WTC11 (cell line): ENCODE data around the gene IL1F10. TPM values are rescaled to one million over a fixed set of nuclear protein-coding genes. Genes with fewer than 3 reads are reported as not detected.

Experiments used
- ATAC-seq: fragments of 200-7000 bp; cut with Tn5 transposase; 2 replicates; pipeline ENCODE4 v1.10.0; 2021; ENCODE audit warnings: mild to moderate bottlenecking, moderate library complexity
- CTCF ChIA-PET: fragments of 300-600 bp; sonication (Branson Sonifier 250); formaldehyde crosslinking; loops from one replicate; lab custom pipeline; 2021; ENCODE audit warnings: antibody characterized with exemption; lab: Charles Lee
- POLR2A ChIA-PET: fragments of 350-600 bp; sonication (Branson Sonifier 250); formaldehyde crosslinking; loops from one replicate; lab custom pipeline; 2021; ENCODE audit warnings: antibody characterized with exemption; lab: Charles Lee
- DNase-seq: peaks from one replicate; pipeline ENCODE4 v3.0.0; 2021; ENCODE audit warnings: low spot score
- H3K27ac Mint-ChIP-seq: 2 replicates; pipeline ENCODE4 v1.8.0; 2021; ENCODE audit warnings: mixed read lengths
- H3K27me3 Mint-ChIP-seq: 2 replicates; pipeline ENCODE4 v1.8.0; 2021; ENCODE audit warnings: low read depth, mild to moderate bottlenecking, moderate library complexity, mixed read lengths
- H3K36me3 Mint-ChIP-seq: 2 replicates; pipeline ENCODE4 v1.8.0; 2021; ENCODE audit warnings: mixed read lengths
- H3K4me1 Mint-ChIP-seq: 2 replicates; pipeline ENCODE4 v1.8.0; 2022; ENCODE audit warnings: mixed read lengths
- H3K4me3 Mint-ChIP-seq: 2 replicates; pipeline ENCODE4 v1.8.0; 2021; ENCODE audit warnings: mild to moderate bottlenecking, moderate library complexity, mixed read lengths
- H3K9me3 Mint-ChIP-seq: 2 replicates; pipeline ENCODE4 v1.8.0; 2021; ENCODE audit warnings: mixed read lengths
- ATF2 ChIP-seq: sonication (generic); formaldehyde crosslinking; IDR thresholded peaks from 2 replicates; pipeline ENCODE4 v1.8.1; 2022; ENCODE audit warnings: low read depth, missing genetic modification reagents, borderline replicate concordance
- CREB1 ChIP-seq: sonication (generic); formaldehyde crosslinking; IDR thresholded peaks from 2 replicates; pipeline ENCODE4 v1.8.0; 2023; ENCODE audit warnings: mild to moderate bottlenecking, missing genetic modification reagents
- E2F1 ChIP-seq: sonication (generic); formaldehyde crosslinking; IDR thresholded peaks from 2 replicates; pipeline ENCODE4 v1.8.0; 2022; ENCODE audit warnings: mild to moderate bottlenecking, missing genetic modification reagents
- ERG ChIP-seq: fragments of 250-450 bp; sonication (Bioruptor Pico); IDR thresholded peaks from 2 replicates; pipeline ENCODE4 v1.8.0; 2021; ENCODE audit warnings: mild to moderate bottlenecking
- ESRRA ChIP-seq: sonication (generic); formaldehyde crosslinking; IDR thresholded peaks from 2 replicates; pipeline ENCODE4 v1.8.1; 2022; ENCODE audit warnings: mild to moderate bottlenecking, missing genetic modification reagents, borderline replicate concordance
- FOXJ3 ChIP-seq: sonication (generic); formaldehyde crosslinking; IDR thresholded peaks from 2 replicates; pipeline ENCODE4 v1.9.0; 2021; ENCODE audit warnings: missing genetic modification reagents, mild to moderate bottlenecking, borderline replicate concordance
- FOXK1 ChIP-seq: sonication (generic); formaldehyde crosslinking; IDR thresholded peaks from 2 replicates; pipeline ENCODE4 v1.8.0; 2022; ENCODE audit warnings: mild to moderate bottlenecking, moderate library complexity, missing genetic modification reagents
- GRHL2 ChIP-seq: fragments of 250-450 bp; sonication (Bioruptor Pico); IDR thresholded peaks from 2 replicates; pipeline ENCODE4 v1.8.0; 2022; ENCODE audit warnings: mild to moderate bottlenecking, moderate library complexity; ENCODE audit not compliant: insufficient replicate concordance, severe bottlenecking
- IRF1 ChIP-seq: sonication (generic); formaldehyde crosslinking; IDR thresholded peaks from 2 replicates; pipeline ENCODE4 v1.8.0; 2023; ENCODE audit warnings: missing genetic modification reagents
- JAZF1 ChIP-seq: fragments of 250-450 bp; sonication (Bioruptor Pico); IDR thresholded peaks from 2 replicates; pipeline ENCODE4 v1.9.0; 2021; ENCODE audit warnings: moderate library complexity, mild to moderate bottlenecking, inconsistent platforms
- KAT7 ChIP-seq: sonication (generic); formaldehyde crosslinking; IDR thresholded peaks from 2 replicates; pipeline ENCODE4 v1.8.1; 2023; ENCODE audit warnings: missing genetic modification reagents, mild to moderate bottlenecking, borderline replicate concordance
- MLX ChIP-seq: sonication (generic); formaldehyde crosslinking; IDR thresholded peaks from 2 replicates; pipeline ENCODE4 v1.8.1; 2023; ENCODE audit warnings: mild to moderate bottlenecking, missing genetic modification reagents, moderate library complexity
- MXD4 ChIP-seq: fragments of 250-450 bp; sonication (Bioruptor Pico); IDR thresholded peaks from 2 replicates; pipeline ENCODE4 v1.8.0; 2021; ENCODE audit warnings: mild to moderate bottlenecking, moderate library complexity, borderline replicate concordance
- NFATC4 ChIP-seq: fragments of 250-450 bp; sonication (Bioruptor Pico); IDR thresholded peaks from 2 replicates; pipeline ENCODE4 v1.9.0; 2021; ENCODE audit warnings: mild to moderate bottlenecking
- NFE2L1 ChIP-seq: sonication (generic); formaldehyde crosslinking; IDR thresholded peaks from 2 replicates; pipeline ENCODE4 v1.8.1; 2023; ENCODE audit warnings: missing genetic modification reagents
- NR1H2 ChIP-seq: sonication (generic); formaldehyde crosslinking; IDR thresholded peaks from 2 replicates; pipeline ENCODE4 v1.9.0; 2021; ENCODE audit warnings: mild to moderate bottlenecking, moderate library complexity, missing genetic modification reagents
- OVOL2 ChIP-seq: fragments of 250-450 bp; sonication (Bioruptor Pico); IDR thresholded peaks from 2 replicates; pipeline ENCODE4 v1.9.0; 2021; ENCODE audit warnings: mild to moderate bottlenecking, borderline replicate concordance
- RORB ChIP-seq: fragments of 250-450 bp; sonication (Bioruptor Pico); IDR thresholded peaks from 2 replicates; pipeline ENCODE4 v1.9.0; 2021; ENCODE audit warnings: mild to moderate bottlenecking
- USF1 ChIP-seq: sonication (generic); formaldehyde crosslinking; IDR thresholded peaks from 2 replicates; pipeline ENCODE4 v1.8.0; 2022; ENCODE audit warnings: mild to moderate bottlenecking, missing genetic modification reagents
- ZBTB43 ChIP-seq: sonication (generic); formaldehyde crosslinking; IDR thresholded peaks from 2 replicates; pipeline ENCODE4 v1.8.1; 2023; ENCODE audit warnings: mild to moderate bottlenecking, missing genetic modification reagents
- ZNF281 ChIP-seq: sonication (generic); formaldehyde crosslinking; IDR thresholded peaks from 2 replicates; pipeline ENCODE4 v1.8.0; 2023; ENCODE audit warnings: mild to moderate bottlenecking, missing genetic modification reagents
- ZNF512 ChIP-seq: sonication (generic); formaldehyde crosslinking; IDR thresholded peaks from 2 replicates; pipeline ENCODE4 v1.8.1; 2022; ENCODE audit warnings: missing genetic modification reagents, borderline replicate concordance
- ZNF671 ChIP-seq: fragments of 250-450 bp; sonication (Bioruptor Pico); IDR thresholded peaks from 2 replicates; pipeline ENCODE4 v1.8.0; 2021; ENCODE audit warnings: mild to moderate bottlenecking
- total RNA-seq: library from RNA; stranded (reverse); gene quantifications from 3 replicates; pipeline ENCODE4 v1.2.3, GENCODE V29; 2021

Gene IL1F10
- total RNA-seq, 1 experiment from 2014 or later = not detected

GRCh38 chr2:113070606-113070975 is 2.8 kb downstream of the IL1F10 start:
- DNase-seq (no peak), ATAC-seq (no peak)
- Mint-ChIP-seq H3K4me3 (no peak overlapping the region), H3K4me1 (no peaks in the 10 kb centered on the region), H3K9me3 (peaks cover 17% of the 10 kb centered on the region), H3K36me3 (no peaks in the 10 kb centered on the region), H3K27ac (no peak overlapping the region), H3K27me3 (peaks cover 30% of the 10 kb centered on the region)
- POLR2A ChIA-PET = no interaction called here
- CTCF ChIA-PET = interaction anchor here (0.6 to 1.7 kb wide), 2 partner anchors 9 to 362 kb away, joined by 3 to 9 read pairs; no protein-coding TSS in a partner anchor
- TF ChIP-seq KAT7 (CRISPR knock-in tag) = no peak
- no peak for TF ChIP-seq NR1H2 (CRISPR knock-in tag)
- TF ChIP-seq NFATC4 (CRISPR knock-in tag) = no peak
- TF ChIP-seq JAZF1 = no peak
- no peak for TF ChIP-seq MLX (CRISPR knock-in tag)
- TF ChIP-seq MXD4 (CRISPR knock-in tag) = no peak
- no peak for TF ChIP-seq GRHL2 (CRISPR knock-in tag)
- TF ChIP-seq RORB (CRISPR knock-in tag) = no peak
- TF ChIP-seq NFE2L1 = no peak
- no peak for TF ChIP-seq ZNF671 (CRISPR knock-in tag)
- TF ChIP-seq ERG (CRISPR knock-in tag) = no peak
- TF ChIP-seq FOXK1 (CRISPR knock-in tag) = no peak
- no peak for TF ChIP-seq IRF1
- TF ChIP-seq ZNF281 (CRISPR knock-in tag) = no peak
- TF ChIP-seq E2F1 (CRISPR knock-in tag) = no peak
- TF ChIP-seq ESRRA = no peak
- TF ChIP-seq FOXJ3 (CRISPR knock-in tag) = no peak
- no peak for TF ChIP-seq ATF2 (CRISPR knock-in tag)

- Mint-ChIP-seq H3K27me3 (peaks cover 29% of the 10 kb centered on the region), H3K9me3 (peaks cover 5% of the 10 kb centered on the region), H3K4me3 (no peak overlapping the region), H3K27ac (no peak overlapping the region), H3K36me3 (no peaks in the 10 kb centered on the region), H3K4me1 (no peaks in the 10 kb centered on the region)
- ATAC-seq (no peak), DNase-seq (no peak)
- ChIA-PET CTCF (interaction anchor here (1.0 to 1.5 kb wide), 3 partner anchors 59 to 126 kb away, joined by 3 read pairs; no protein-coding TSS in a partner anchor), POLR2A (interaction anchor here (0.6 kb wide), 1 partner anchor 10 kb away, joined by 3 read pairs; no protein-coding TSS in a partner anchor)
- TF ChIP-seq ZBTB43 (CRISPR knock-in tag) = no peak
- TF ChIP-seq CREB1 (CRISPR knock-in tag) = no peak
- no peak for TF ChIP-seq OVOL2 (CRISPR knock-in tag)
- TF ChIP-seq USF1 (CRISPR knock-in tag) = no peak
- no peak for TF ChIP-seq ZNF512 (CRISPR knock-in tag)
These were observed 4.8 kb downstream of the IL1F10 start for GRCh38 chr2:113072584-113072983.
